DND-41 (cell line): ENCODE results near the gene SLK.

Experiments used
- ATAC-seq: fragments of 200-7000 bp; cut with Tn5 transposase; 3 replicates; pipeline ENCODE4 v1.9.1; 2021; ENCODE audit warnings: low read depth; ENCODE audit not compliant: insufficient read depth
- DNase-seq: peaks from one replicate; pipeline ENCODE4 v3.0.0-alpha.2; 2020
- H2AFZ ChIP-seq: 2 replicates; pipeline ENCODE4 v1.6.0; 2012; ENCODE audit warnings: low read depth, low read length
- H3K27ac ChIP-seq: 2 replicates; pipeline ENCODE4 v1.5.1; 2012; ENCODE audit warnings: low read length, inconsistent platforms
- H3K27me3 ChIP-seq: fragments of 200-600 bp; sonication (generic); 2 replicates; pipeline ENCODE4 v1.6.0; 2012; ENCODE audit warnings: low read length, mild to moderate bottlenecking, inconsistent platforms; ENCODE audit not compliant: insufficient read depth, poor library complexity
- H3K36me3 ChIP-seq: 2 replicates; pipeline ENCODE4 v1.5.1; 2012; ENCODE audit warnings: low read length, inconsistent platforms; ENCODE audit not compliant: insufficient read depth
- H3K4me1 ChIP-seq: 2 replicates; pipeline ENCODE4 v1.5.1; 2012; ENCODE audit warnings: mild to moderate bottlenecking, low read length; ENCODE audit not compliant: insufficient read depth
- H3K4me2 ChIP-seq: 2 replicates; pipeline ENCODE4 v1.6.0; 2012; ENCODE audit warnings: mild to moderate bottlenecking, moderate library complexity, low read length, inconsistent platforms; ENCODE audit not compliant: insufficient read depth
- H3K4me3 ChIP-seq, 2 experiments: fragments of 200-600 bp in 1 of 2; shearing (Covaris generic) in 1 of 2; 2 replicates each; pipeline ENCODE4 v1.5.1; 2012 to 2016; ENCODE audit warnings: inconsistent platforms in 2 of 2, low read length in 2 of 2, mild to moderate bottlenecking in 2 of 2, low read depth in 1 of 2, moderate library complexity in 1 of 2
- H3K79me2 ChIP-seq: 2 replicates; pipeline ENCODE4 v1.6.0; 2012; ENCODE audit warnings: low read length, inconsistent platforms; ENCODE audit not compliant: insufficient read depth
- H3K9ac ChIP-seq: 2 replicates; pipeline ENCODE4 v1.6.0; 2012; ENCODE audit warnings: low read depth, mild to moderate bottlenecking, inconsistent platforms, low read length, moderate library complexity
- H3K9me3 ChIP-seq: 2 replicates; pipeline ENCODE4 v1.5.1; 2012; ENCODE audit warnings: low read length, moderate library complexity, mild to moderate bottlenecking, inconsistent platforms; ENCODE audit not compliant: insufficient read depth, severe bottlenecking
- H4K20me1 ChIP-seq: 2 replicates; pipeline ENCODE4 v1.6.0; 2012; ENCODE audit warnings: low read length; ENCODE audit not compliant: insufficient read depth
- EZH2 ChIP-seq: IDR thresholded peaks from 3 replicates; pipeline ENCODE4 v1.6.1; 2012; ENCODE audit warnings: borderline replicate concordance, low read depth, mild to moderate bottlenecking, moderate library complexity, low read length, inconsistent platforms; ENCODE audit not compliant: severe bottlenecking
- TF ChIP-seq, protein P1 (sequence below): IDR thresholded peaks from 2 replicates; pipeline ENCODE4 v1.5.1; 2012; ENCODE audit warnings: borderline replicate concordance, low read length, moderate library complexity, mild to moderate bottlenecking; ENCODE audit not compliant: poor library complexity, severe bottlenecking; ENCODE audit errors: extremely low read depth

SLK gene

DNA sequence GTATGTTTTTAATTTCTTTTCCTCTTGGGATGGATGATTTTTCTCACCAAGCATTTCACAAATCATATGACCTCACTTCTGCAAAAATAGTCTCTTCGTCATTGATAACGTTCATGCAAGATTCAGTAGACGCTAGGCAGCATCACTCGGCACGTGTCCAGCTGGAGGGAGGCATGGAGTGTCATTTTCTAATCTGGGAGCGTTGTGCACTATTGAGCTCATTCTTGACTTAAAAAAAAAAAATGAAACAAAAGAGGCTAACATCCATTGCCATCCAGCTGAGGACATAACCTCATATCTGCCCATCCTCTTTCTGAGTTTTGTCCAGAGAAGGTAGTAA lies 62.6 kb downstream of the SLK start:
- Histone ChIP-seq H3K27me3 (no peaks in the 10 kb centered on the region), H3K4me3 (no peak overlapping the region), H3K9ac (no peak overlapping the region), H2AFZ (no peak overlapping the region), H3K4me1 (no peaks in the 10 kb centered on the region), H3K36me3 (peaks cover 52% of the 10 kb centered on the region), H3K9me3 (no peaks in the 10 kb centered on the region), H4K20me1 (no peaks in the 10 kb centered on the region), H3K79me2 (no peaks in the 10 kb centered on the region), H3K4me2 (no peak overlapping the region), H3K27ac (no peak overlapping the region)
- ATAC-seq (no peak), DNase-seq (no peak)
- TF ChIP-seq, protein P1, sequence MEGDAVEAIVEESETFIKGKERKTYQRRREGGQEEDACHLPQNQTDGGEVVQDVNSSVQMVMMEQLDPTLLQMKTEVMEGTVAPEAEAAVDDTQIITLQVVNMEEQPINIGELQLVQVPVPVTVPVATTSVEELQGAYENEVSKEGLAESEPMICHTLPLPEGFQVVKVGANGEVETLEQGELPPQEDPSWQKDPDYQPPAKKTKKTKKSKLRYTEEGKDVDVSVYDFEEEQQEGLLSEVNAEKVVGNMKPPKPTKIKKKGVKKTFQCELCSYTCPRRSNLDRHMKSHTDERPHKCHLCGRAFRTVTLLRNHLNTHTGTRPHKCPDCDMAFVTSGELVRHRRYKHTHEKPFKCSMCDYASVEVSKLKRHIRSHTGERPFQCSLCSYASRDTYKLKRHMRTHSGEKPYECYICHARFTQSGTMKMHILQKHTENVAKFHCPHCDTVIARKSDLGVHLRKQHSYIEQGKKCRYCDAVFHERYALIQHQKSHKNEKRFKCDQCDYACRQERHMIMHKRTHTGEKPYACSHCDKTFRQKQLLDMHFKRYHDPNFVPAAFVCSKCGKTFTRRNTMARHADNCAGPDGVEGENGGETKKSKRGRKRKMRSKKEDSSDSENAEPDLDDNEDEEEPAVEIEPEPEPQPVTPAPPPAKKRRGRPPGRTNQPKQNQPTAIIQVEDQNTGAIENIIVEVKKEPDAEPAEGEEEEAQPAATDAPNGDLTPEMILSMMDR, result no peak

DNA sequence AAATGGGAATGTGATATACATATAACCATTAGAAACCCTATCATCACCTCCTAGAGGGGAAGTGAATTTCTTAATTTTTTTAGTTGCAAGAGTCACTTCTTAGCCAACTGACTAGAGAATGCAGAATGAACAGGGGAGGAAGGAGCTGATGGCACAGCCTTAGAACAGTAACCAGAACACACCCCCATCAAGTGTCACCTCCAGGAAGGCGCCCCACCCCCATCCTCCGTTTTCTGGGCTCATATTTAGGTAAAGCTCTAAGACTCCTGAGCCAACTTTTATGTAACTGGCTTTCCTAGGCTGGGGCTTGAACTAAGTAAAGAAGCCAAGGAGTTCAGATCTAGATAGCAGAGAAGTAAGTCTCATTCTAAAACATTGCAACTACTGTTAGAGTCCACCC lies 64.7 kb downstream of the SLK start:
- no peak overlapping the region for H3K9ac ChIP-seq
- H3K79me2 ChIP-seq, result no peaks in the 10 kb centered on the region
- H3K27ac ChIP-seq, result no peak overlapping the region
- H3K9me3 ChIP-seq, result no peaks in the 10 kb centered on the region
- TF ChIP-seq EZH2, result no peak
- TF ChIP-seq, protein P1, result no peak
- no peaks in the 10 kb centered on the region for H4K20me1 ChIP-seq
- no peak overlapping the region for H2AFZ ChIP-seq
- no peaks in the 10 kb centered on the region for H3K27me3 ChIP-seq
- peaks cover 36% of the 10 kb centered on the region for H3K36me3 ChIP-seq
- DNase-seq (no peak), ATAC-seq (no peak)
- H3K4me3 ChIP-seq, result no peak overlapping the region
- no peaks in the 10 kb centered on the region for H3K4me1 ChIP-seq
- H3K4me2 ChIP-seq, result no peak overlapping the region

DNA sequence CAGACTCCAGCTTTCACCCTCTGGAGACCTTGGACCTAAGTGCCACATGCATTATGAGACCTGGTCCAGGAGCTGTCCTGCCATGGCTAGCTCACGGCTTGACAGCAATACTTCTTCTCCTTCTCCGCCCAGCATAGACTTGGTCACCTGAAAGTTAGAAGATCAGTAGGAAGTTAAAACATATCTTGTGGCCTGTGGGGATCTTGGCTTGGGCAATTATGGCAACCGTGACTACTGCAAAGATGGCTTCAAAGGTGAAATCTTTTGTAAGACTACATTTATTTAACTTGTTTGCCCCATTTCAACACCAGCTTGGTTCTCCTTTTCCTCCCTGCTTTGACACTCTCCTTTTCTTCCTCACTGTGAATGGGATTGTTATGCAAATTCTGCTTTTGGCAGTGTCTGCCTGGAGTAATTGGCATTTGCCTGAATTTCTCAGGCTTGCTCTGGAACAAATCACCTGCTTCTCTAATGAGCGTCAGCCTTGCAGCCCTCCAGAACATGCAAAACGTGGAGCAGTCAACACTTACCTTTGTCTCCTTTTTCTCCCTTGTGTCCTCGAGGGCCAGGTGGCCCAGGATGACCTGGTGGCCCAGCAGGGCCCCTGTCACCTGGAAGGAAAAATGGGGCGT lies 65.3 kb downstream of the SLK start:
- Histone ChIP-seq H2AFZ (no peak overlapping the region), H3K27me3 (no peaks in the 10 kb centered on the region), H3K4me2 (no peak overlapping the region), H4K20me1 (no peaks in the 10 kb centered on the region), H3K79me2 (no peaks in the 10 kb centered on the region), H3K4me1 (no peaks in the 10 kb centered on the region), H3K9me3 (no peaks in the 10 kb centered on the region), H3K27ac (no peak overlapping the region), H3K4me3 (no peak overlapping the region), H3K9ac (no peak overlapping the region), H3K36me3 (peaks cover 32% of the 10 kb centered on the region)
- DNase-seq, result no peak
- no peak for ATAC-seq
- no peak for TF ChIP-seq EZH2
- TF ChIP-seq, protein P1, result no peak
